ENCODE measurements around the gene ZG16.

- TF ChIP-seq CTCF (IDR thresholded peaks at IDR 0.05), result no peak
- no peak for TF ChIP-seq POLR2A (IDR thresholded peaks at IDR 0.05)
Measured at GRCh38 chr16:29753516-29753915, 24.5 kb upstream of the ZG16 start.
